Measurements from ENCODE around the gene RUFY3.

RUFY3 gene

DNA sequence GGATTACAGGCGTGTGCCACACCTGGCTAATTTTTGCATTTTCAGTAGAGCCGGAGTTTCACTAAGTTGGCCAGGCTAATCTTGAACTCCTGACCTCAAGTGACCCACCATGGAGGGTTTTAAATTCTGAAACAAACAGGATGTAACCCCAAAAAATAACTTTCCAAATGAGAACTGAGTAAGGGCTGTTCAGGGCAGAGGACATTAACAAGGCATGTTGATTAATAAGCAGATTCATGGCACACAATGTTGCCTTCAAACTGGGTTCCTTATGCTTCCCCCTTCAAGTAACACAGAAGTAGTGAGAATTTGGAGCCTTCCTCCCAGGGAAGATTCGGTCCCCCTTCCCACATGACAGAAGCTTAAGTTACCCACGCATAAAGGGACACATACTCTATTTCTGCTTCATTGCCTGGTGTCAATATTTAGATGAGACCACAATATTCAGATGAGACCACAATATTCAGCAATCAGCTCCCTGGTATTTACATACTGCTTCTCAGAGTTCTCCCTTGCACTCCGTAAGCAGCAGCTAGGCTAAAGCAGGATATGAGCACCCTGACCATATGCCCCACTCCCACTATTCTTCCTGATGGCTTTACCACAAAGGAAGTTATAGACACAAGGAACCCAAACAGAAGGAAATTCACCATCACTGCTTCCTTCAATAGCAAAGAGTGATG, 96.5 kb downstream of the RUFY3 start:
- Histone ChIP-seq H3K27ac (replicated peaks) (no peak overlapping the region), H3K27me3 (ENCODE audit: insufficient read depth, poor library complexity, severe bottlenecking) (no peaks in the 10 kb centered on the region), H3K4me3 (replicated peaks; ENCODE audit: insufficient read depth, low read length) (no peak overlapping the region)
- DNase-seq (ENCODE audit: low read depth in 1 of 2, low spot score in 1 of 2): no peak
- 0 out of 2 replicates have a peak, but pooled peaks have one; percentile 28 for TF ChIP-seq POLR2AphosphoS5 (IDR thresholded peaks at IDR 0.05; ENCODE audit: low read depth)
- TF ChIP-seq, protein P1, sequence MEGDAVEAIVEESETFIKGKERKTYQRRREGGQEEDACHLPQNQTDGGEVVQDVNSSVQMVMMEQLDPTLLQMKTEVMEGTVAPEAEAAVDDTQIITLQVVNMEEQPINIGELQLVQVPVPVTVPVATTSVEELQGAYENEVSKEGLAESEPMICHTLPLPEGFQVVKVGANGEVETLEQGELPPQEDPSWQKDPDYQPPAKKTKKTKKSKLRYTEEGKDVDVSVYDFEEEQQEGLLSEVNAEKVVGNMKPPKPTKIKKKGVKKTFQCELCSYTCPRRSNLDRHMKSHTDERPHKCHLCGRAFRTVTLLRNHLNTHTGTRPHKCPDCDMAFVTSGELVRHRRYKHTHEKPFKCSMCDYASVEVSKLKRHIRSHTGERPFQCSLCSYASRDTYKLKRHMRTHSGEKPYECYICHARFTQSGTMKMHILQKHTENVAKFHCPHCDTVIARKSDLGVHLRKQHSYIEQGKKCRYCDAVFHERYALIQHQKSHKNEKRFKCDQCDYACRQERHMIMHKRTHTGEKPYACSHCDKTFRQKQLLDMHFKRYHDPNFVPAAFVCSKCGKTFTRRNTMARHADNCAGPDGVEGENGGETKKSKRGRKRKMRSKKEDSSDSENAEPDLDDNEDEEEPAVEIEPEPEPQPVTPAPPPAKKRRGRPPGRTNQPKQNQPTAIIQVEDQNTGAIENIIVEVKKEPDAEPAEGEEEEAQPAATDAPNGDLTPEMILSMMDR (IDR thresholded peaks at IDR 0.05; ENCODE audit: insufficient read depth, low read length): no peak
- TF ChIP-seq, protein P2, sequence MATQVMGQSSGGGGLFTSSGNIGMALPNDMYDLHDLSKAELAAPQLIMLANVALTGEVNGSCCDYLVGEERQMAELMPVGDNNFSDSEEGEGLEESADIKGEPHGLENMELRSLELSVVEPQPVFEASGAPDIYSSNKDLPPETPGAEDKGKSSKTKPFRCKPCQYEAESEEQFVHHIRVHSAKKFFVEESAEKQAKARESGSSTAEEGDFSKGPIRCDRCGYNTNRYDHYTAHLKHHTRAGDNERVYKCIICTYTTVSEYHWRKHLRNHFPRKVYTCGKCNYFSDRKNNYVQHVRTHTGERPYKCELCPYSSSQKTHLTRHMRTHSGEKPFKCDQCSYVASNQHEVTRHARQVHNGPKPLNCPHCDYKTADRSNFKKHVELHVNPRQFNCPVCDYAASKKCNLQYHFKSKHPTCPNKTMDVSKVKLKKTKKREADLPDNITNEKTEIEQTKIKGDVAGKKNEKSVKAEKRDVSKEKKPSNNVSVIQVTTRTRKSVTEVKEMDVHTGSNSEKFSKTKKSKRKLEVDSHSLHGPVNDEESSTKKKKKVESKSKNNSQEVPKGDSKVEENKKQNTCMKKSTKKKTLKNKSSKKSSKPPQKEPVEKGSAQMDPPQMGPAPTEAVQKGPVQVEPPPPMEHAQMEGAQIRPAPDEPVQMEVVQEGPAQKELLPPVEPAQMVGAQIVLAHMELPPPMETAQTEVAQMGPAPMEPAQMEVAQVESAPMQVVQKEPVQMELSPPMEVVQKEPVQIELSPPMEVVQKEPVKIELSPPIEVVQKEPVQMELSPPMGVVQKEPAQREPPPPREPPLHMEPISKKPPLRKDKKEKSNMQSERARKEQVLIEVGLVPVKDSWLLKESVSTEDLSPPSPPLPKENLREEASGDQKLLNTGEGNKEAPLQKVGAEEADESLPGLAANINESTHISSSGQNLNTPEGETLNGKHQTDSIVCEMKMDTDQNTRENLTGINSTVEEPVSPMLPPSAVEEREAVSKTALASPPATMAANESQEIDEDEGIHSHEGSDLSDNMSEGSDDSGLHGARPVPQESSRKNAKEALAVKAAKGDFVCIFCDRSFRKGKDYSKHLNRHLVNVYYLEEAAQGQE (IDR thresholded peaks at IDR 0.05; ENCODE audit: insufficient replicate concordance, low read depth): no peak

DNA sequence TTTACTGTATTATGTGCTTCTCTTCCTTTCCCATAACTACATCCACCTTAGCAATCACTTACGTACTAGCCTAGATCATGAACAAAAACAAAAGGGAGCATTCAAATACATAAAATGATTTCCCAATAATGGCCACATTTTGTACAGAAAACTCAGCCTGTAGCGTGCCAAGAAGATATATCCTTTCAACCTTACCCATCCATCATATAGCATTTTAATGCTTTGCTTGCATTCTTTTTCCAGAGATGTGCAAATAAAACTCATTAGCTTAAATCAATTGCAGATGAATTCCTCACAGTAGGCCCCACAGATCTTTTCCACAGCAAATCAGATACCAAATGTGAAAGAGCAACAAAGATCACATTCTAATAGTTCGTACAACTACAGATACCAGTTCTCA, 97.2 kb downstream of the RUFY3 start:
- Histone ChIP-seq H3K27me3 (ENCODE audit: insufficient read depth, poor library complexity, severe bottlenecking) (no peaks in the 10 kb centered on the region), H3K27ac (replicated peaks) (no peak overlapping the region), H3K4me3 (replicated peaks; ENCODE audit: insufficient read depth, low read length) (no peak overlapping the region)
- no peak for DNase-seq (ENCODE audit: low read depth in 1 of 2, low spot score in 1 of 2)
- TF ChIP-seq GABPA (IDR thresholded peaks at IDR 0.05; ENCODE audit: low read depth): no peak
- TF ChIP-seq, protein P1 (IDR thresholded peaks at IDR 0.05; ENCODE audit: insufficient read depth, low read length): no peak
- TF ChIP-seq POLR2AphosphoS5 (IDR thresholded peaks at IDR 0.05; ENCODE audit: low read depth): no peak
- TF ChIP-seq, protein P2 (IDR thresholded peaks at IDR 0.05; ENCODE audit: insufficient replicate concordance, low read depth): no peak
- no peak for TF ChIP-seq SPI1 (IDR thresholded peaks at IDR 0.05; ENCODE audit: borderline replicate concordance, low read depth)

DNA sequence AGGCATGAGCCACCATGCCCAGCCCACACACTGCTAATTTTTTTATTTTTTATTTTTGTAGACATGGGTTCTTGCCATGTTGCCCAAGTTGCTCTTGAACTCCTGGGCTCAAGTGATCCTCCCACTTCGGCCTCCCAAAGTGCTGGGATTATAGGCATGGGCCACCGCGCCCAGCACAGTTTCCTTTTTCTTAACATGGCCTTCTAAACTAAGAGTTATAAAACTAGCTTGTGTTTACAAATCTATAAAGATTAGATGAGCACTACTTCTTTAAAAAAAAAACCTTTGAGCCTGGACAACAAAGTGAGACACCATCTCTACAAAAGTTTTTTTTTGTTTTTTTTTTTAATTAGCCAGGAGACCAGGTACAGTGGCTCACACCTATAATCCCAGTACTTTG, 107.3 kb downstream of the RUFY3 start:
- H3K4me3 ChIP-seq (replicated peaks; ENCODE audit: insufficient read depth, low read length): no peak overlapping the region
- TF ChIP-seq POLR2AphosphoS5 (IDR thresholded peaks at IDR 0.05; ENCODE audit: low read depth): no peak
- DNase-seq (ENCODE audit: low read depth in 1 of 2, low spot score in 1 of 2): no peak
- no peaks in the 10 kb centered on the region for H3K27me3 ChIP-seq (ENCODE audit: insufficient read depth, poor library complexity, severe bottlenecking)
- no peak overlapping the region for H3K27ac ChIP-seq (replicated peaks)

- Histone ChIP-seq H3K4me3 (replicated peaks; ENCODE audit: insufficient read depth, low read length) (no peak overlapping the region), H3K27me3 (ENCODE audit: insufficient read depth, poor library complexity, severe bottlenecking) (no peaks in the 10 kb centered on the region), H3K27ac (replicated peaks) (no peak overlapping the region)
- no peak for DNase-seq (ENCODE audit: low read depth in 1 of 2, low spot score in 1 of 2)
- TF ChIP-seq GABPA (IDR thresholded peaks at IDR 0.05; ENCODE audit: low read depth): no peak
- TF ChIP-seq, protein P2 (IDR thresholded peaks at IDR 0.05; ENCODE audit: insufficient replicate concordance, low read depth): no peak
Observed at GRCh38 chr4:70829492-70829891, 107.7 kb downstream of the RUFY3 start.
